IMR-90 (cell line): Measurements from ENCODE around the gene GPBAR1. TPM values are rescaled to one million over a fixed set of nuclear protein-coding genes. Genes with fewer than 3 reads are reported as not detected.

Experiments used
- ATAC-seq: fragments of 200-7000 bp; cut with Tn5 transposase; 2 replicates; pipeline ENCODE4 v1.9.1; 2020; ENCODE audit warnings: low read depth, mild to moderate bottlenecking, moderate library complexity
- BruUV-seq: library from RNA; stranded (reverse); fragments of 400-500 nt; replicated peaks from 2 replicates; lab custom pipeline; 2021; lab: Mats Ljungman, UMichigan
- CTCF ChIA-PET: fragments of 300-600 bp; formaldehyde crosslinking; extraction: SDS; loops from one replicate; lab custom pipeline; 2021; ENCODE audit warnings: antibody characterized with exemption; lab: Yijun Ruan, JAX
- POLR2A ChIA-PET: fragments of 300-600 bp; sonication (Branson Sonifier 250); formaldehyde crosslinking; loops from one replicate; lab custom pipeline; 2022; ENCODE audit warnings: antibody characterized with exemption; ENCODE audit not compliant: unreplicated experiment; lab: Charles Lee
- DNase-seq: peaks from one replicate; pipeline ENCODE4 v3.0.0; 2013
- H2AFZ ChIP-seq: replicated peaks from 2 replicates; pipeline ENCODE3; 2013; ENCODE audit warnings: low read length, mild to moderate bottlenecking; ENCODE audit not compliant: poor library complexity
- H2AK5ac ChIP-seq: 2 replicates; pipeline ENCODE4 v1.6.1; 2013; ENCODE audit warnings: low read depth, low read length, inconsistent platforms
- H2AK9ac ChIP-seq: replicated peaks from 2 replicates; pipeline ENCODE3; 2013; ENCODE audit warnings: mild to moderate bottlenecking, low read depth, low read length, moderate library complexity; ENCODE audit not compliant: poor library complexity
- H2BK120ac ChIP-seq: 2 replicates; pipeline ENCODE4 v1.6.1; 2013; ENCODE audit warnings: low read depth, low read length, inconsistent platforms
- H2BK15ac ChIP-seq: 3 replicates; pipeline ENCODE4 v1.6.1; 2013; ENCODE audit warnings: low read depth, low read length, inconsistent platforms
- H2BK20ac ChIP-seq: 2 replicates; pipeline ENCODE4 v1.6.1; 2013; ENCODE audit warnings: low read depth, mild to moderate bottlenecking, inconsistent platforms, low read length, moderate library complexity
- H2BK5ac ChIP-seq: 2 replicates; pipeline ENCODE4 v1.6.1; 2013; ENCODE audit warnings: mild to moderate bottlenecking, low read depth, low read length, inconsistent platforms; ENCODE audit not compliant: poor library complexity, severe bottlenecking
- H3K14ac ChIP-seq: replicated peaks from 2 replicates; pipeline ENCODE4 v1.6.1; 2013; ENCODE audit warnings: low read depth, low read length, inconsistent platforms
- H3K18ac ChIP-seq: 2 replicates; pipeline ENCODE4 v1.6.1; 2013; ENCODE audit warnings: low read depth, low read length, control low read depth
- H3K23ac ChIP-seq: 2 replicates; pipeline ENCODE4 v1.6.1; 2013; ENCODE audit warnings: low read depth, low read length, inconsistent platforms
- H3K27ac ChIP-seq: 2 replicates; pipeline ENCODE4 v1.5.1; 2013; ENCODE audit warnings: mild to moderate bottlenecking, control low read depth, low read length; ENCODE audit not compliant: insufficient read depth
- H3K27me3 ChIP-seq: 2 replicates; pipeline ENCODE4 v1.6.1; 2013; ENCODE audit warnings: low read length; ENCODE audit not compliant: control insufficient read depth, insufficient read depth
- H3K36me3 ChIP-seq: 2 replicates; pipeline ENCODE4 v1.6.1; 2013; ENCODE audit warnings: low read length, mixed read lengths; ENCODE audit not compliant: control insufficient read depth, insufficient read depth
- H3K4ac ChIP-seq: 2 replicates; pipeline ENCODE4 v1.6.1; 2013; ENCODE audit warnings: low read depth, low read length, inconsistent platforms
- H3K4me1 ChIP-seq: 2 replicates; pipeline ENCODE4 v1.6.1; 2013; ENCODE audit warnings: low read length, mixed read lengths; ENCODE audit not compliant: control insufficient read depth, insufficient read depth
- H3K4me2 ChIP-seq: 2 replicates; pipeline ENCODE4 v1.6.1; 2013; ENCODE audit warnings: low read depth, mild to moderate bottlenecking, control low read depth, low read length, moderate library complexity
- H3K4me3 ChIP-seq: 2 replicates; pipeline ENCODE4 v1.5.1; 2013; ENCODE audit warnings: low read depth, mild to moderate bottlenecking, control low read depth, low read length, moderate library complexity; ENCODE audit not compliant: insufficient read depth
- H3K56ac ChIP-seq: 2 replicates; pipeline ENCODE4 v1.6.1; 2013; ENCODE audit warnings: low read length, inconsistent platforms; ENCODE audit not compliant: insufficient read depth; ENCODE audit errors: extremely low read depth
- H3K79me1 ChIP-seq, 2 experiments: 2 replicates each; pipeline ENCODE4 v1.6.1; 2013; ENCODE audit warnings: low read length in 2 of 2, inconsistent platforms in 1 of 2, low read depth in 1 of 2
- H3K9ac ChIP-seq: 2 replicates; pipeline ENCODE4 v1.6.1; 2013; ENCODE audit warnings: low read depth, low read length, control low read depth
- H3K9me1 ChIP-seq: 2 replicates; pipeline ENCODE4 v1.6.1; 2013; ENCODE audit warnings: low read length, inconsistent platforms; ENCODE audit not compliant: insufficient read depth
- H3K9me3 ChIP-seq: 2 replicates; pipeline ENCODE4 v1.6.1; 2013; ENCODE audit warnings: low read length; ENCODE audit not compliant: control insufficient read depth, insufficient read depth
- H4K20me1 ChIP-seq: 2 replicates; pipeline ENCODE4 v1.6.1; 2013; ENCODE audit warnings: low read length, inconsistent platforms; ENCODE audit not compliant: insufficient read depth
- H4K5ac ChIP-seq: 2 replicates; pipeline ENCODE4 v1.6.1; 2013; ENCODE audit warnings: mild to moderate bottlenecking, low read depth, low read length, control low read depth
- H4K8ac ChIP-seq, 2 experiments: 2 replicates each; pipeline ENCODE4 v1.6.1; 2013; ENCODE audit warnings: low read depth in 2 of 2, low read length in 2 of 2, control low read depth in 1 of 2, inconsistent platforms in 1 of 2
- H4K91ac ChIP-seq: 2 replicates; pipeline ENCODE4 v1.6.1; 2013; ENCODE audit warnings: low read depth, low read length, inconsistent platforms; ENCODE audit not compliant: insufficient read depth
- BHLHE40 ChIP-seq: fragments of 150-350 bp; IDR thresholded peaks from 2 replicates; pipeline ENCODE4 v1.6.1; 2016; ENCODE audit warnings: mild to moderate bottlenecking, low read depth, low read length
- CHD1 ChIP-seq: IDR thresholded peaks from 2 replicates; pipeline ENCODE4 v1.6.1; 2012; ENCODE audit warnings: low read depth, low read length, improper control_type of control experiment
- FOS ChIP-seq: fragments of 150-350 bp; IDR thresholded peaks from 2 replicates; pipeline ENCODE4 v1.6.1; 2016; ENCODE audit warnings: low read depth, low read length
- MAFK ChIP-seq: IDR thresholded peaks from 2 replicates; pipeline ENCODE4 v1.6.1; 2012; ENCODE audit warnings: low read depth, low read length, improper control_type of control experiment
- MAZ ChIP-seq: IDR thresholded peaks from 2 replicates; pipeline ENCODE4 v1.6.1; 2012; ENCODE audit warnings: low read depth, mild to moderate bottlenecking, low read length, improper control_type of control experiment, moderate library complexity, borderline replicate concordance
- NFE2L2 ChIP-seq: fragments of 150-350 bp; IDR thresholded peaks from 2 replicates; pipeline ENCODE4 v1.6.1; 2016; ENCODE audit warnings: low read depth, mild to moderate bottlenecking, low read length
- POLR2A ChIP-seq: IDR thresholded peaks from 2 replicates; pipeline ENCODE4 v1.6.1; 2012; ENCODE audit warnings: mild to moderate bottlenecking, low read depth, low read length
- RAD21 ChIP-seq: IDR thresholded peaks from 2 replicates; pipeline ENCODE4 v1.6.1; 2012; ENCODE audit warnings: low read length, improper control_type of control experiment
- RFX5 ChIP-seq: IDR thresholded peaks from 2 replicates; pipeline ENCODE4 v1.8.0; 2012; ENCODE audit warnings: low read depth, mild to moderate bottlenecking, low read length, moderate library complexity
- SMC3 ChIP-seq: fragments of 150-350 bp; IDR thresholded peaks from 2 replicates; pipeline ENCODE4 v1.6.1; 2016; ENCODE audit warnings: low read depth, mild to moderate bottlenecking, antibody characterized with exemption, low read length, moderate library complexity
- USF2 ChIP-seq: fragments of 150-350 bp; IDR thresholded peaks from 2 replicates; pipeline ENCODE4 v1.6.1; 2017; ENCODE audit warnings: mild to moderate bottlenecking, antibody characterized with exemption, low read length, low read depth
- WGBS, 2 experiments: methylation state at CpG; one replicate each; pipeline versions ENCODE4 v1.1.5 to v1.1.7; 2013; ENCODE audit warnings: missing lambda C conversion rate in 2 of 2; ENCODE audit not compliant: insufficient read length in 1 of 2; ENCODE audit errors: extremely low coverage in 2 of 2; 5-methylcytosine and 5-hydroxymethylcytosine counted together
- dilution Hi-C: fragments of 300-500 bp; cut with HindIII; formaldehyde crosslinking; loops from one replicate; pipeline ENCODE4 v1.14.3; 2018; ENCODE audit warnings: low sequenced_read_pairs; ENCODE audit not compliant: unreplicated experiment
- in situ Hi-C: fragments of 300-500 bp; cut with MboI; formaldehyde crosslinking; loops from 3 replicates; pipeline ENCODE4 v1.14.3; 2019; ENCODE audit warnings: low sequenced_read_pairs, inconsistent platforms, mixed read lengths
- intact Hi-C: fragments of 100-400 bp; cut with micrococcal nuclease; formaldehyde crosslinking; loops from 2 replicates; pipeline ENCODE4 v1.10.0; 2022
- polyA plus RNA-seq, 3 experiments: library from polyadenylated mRNA; depleted of rRNA; stranded (reverse); fragments of >200 nt; gene quantifications; 2 replicates each; pipeline ENCODE4 v1.2.3, GENCODE V29; 2012; ENCODE audit warnings: low replicate concordance in 1 of 3
- total RNA-seq: library from RNA; depleted of rRNA; stranded (reverse); fragments of >200 nt; gene quantifications from 2 replicates; pipeline ENCODE4 v1.2.3, GENCODE V29; 2012

Gene GPBAR1
- total and polyA plus RNA-seq, 2 of the 4 experiments (the other 2 are of a cell fraction) = under 0.01 to 0.21 TPM

- Histone ChIP-seq H2AK5ac (no peak overlapping the region), H3K27ac (no peak overlapping the region), H3K9me1 (no peaks in the 10 kb centered on the region; the same call in 1 of the 2 replicates), H2BK20ac (no peak overlapping the region), H3K79me1 (peaks cover 16 to 22% of the 10 kb centered on the region in 2 experiments), H3K56ac (no peak overlapping the region), H4K8ac (no peak overlapping the region), H3K4ac (no peak overlapping the region), H2AFZ (no peak overlapping the region), H4K5ac (no peak overlapping the region), H3K4me2 (no peak overlapping the region), H3K23ac (no peak overlapping the region), H2AK9ac (no peak overlapping the region), H3K9ac (no peak overlapping the region), H3K18ac (no peak overlapping the region), H3K4me3 (no peak overlapping the region), H3K14ac (no peak overlapping the region), H2BK15ac (no peak overlapping the region), H3K27me3 (no peaks in the 10 kb centered on the region), H4K91ac (no peak overlapping the region), H2BK120ac (no peak overlapping the region), H3K4me1 (peaks cover 17% of the 10 kb centered on the region), H3K9me3 (no peaks in the 10 kb centered on the region), H3K36me3 (peaks cover 35% of the 10 kb centered on the region), H2BK5ac (no peak overlapping the region), H4K20me1 (peaks cover 19% of the 10 kb centered on the region)
- 93% methylated on average over 6 of the region's 13 CpGs; no CpG with 5 or more reads in 1 of the 2 experiments for WGBS, 2 experiments
- POLR2A ChIA-PET = no interaction called here
- ATAC-seq (no peak), DNase-seq (no peak)
- no peak for TF ChIP-seq NFE2L2
- no peak for TF ChIP-seq BHLHE40
- TF ChIP-seq RFX5 = no peak
- no peak for TF ChIP-seq MAFK
- TF ChIP-seq CHD1 = no peak
- no peak for TF ChIP-seq FOS
- no peak for TF ChIP-seq POLR2A
- TF ChIP-seq RAD21 = no peak
- TF ChIP-seq SMC3 = no peak
- no peak for TF ChIP-seq USF2
- no peak for TF ChIP-seq MAZ
- in situ Hi-C loops = no loop called here
- CTCF ChIA-PET = interaction anchor here (0.6 kb wide), 1 partner anchor 14 kb away, joined by 3 read pairs; the partner anchor contains the start of genes AAMP and PNKD
- dilution Hi-C loops = no loop called here
- intact Hi-C loops = loop anchor here (5.0 kb wide), 1 partner anchor 69 kb away; no protein-coding TSS in a partner anchor
- no TSS peak for BruUV-seq
Observed at GRCh38 chr2:218256612-218257350, 4.0 kb upstream of the GPBAR1 start.
